ENCODE results near the gene GNPDA2.

GNPDA2 gene

GRCh38 chr4:44668526-44668925, 57.8 kb downstream of the GNPDA2 start:
- Histone ChIP-seq H3K36me3 (replicated peaks) (no peaks in the 10 kb centered on the region), H3K27ac (no peak overlapping the region), H3K27me3 (replicated peaks) (no peaks in the 10 kb centered on the region), H3K4me3 (ENCODE audit: low read depth, low read length) (no peak overlapping the region)
- in situ Hi-C loops (cut with HindIII; ENCODE audit: low pct_ligation_motif_present, low sequenced_read_pairs), result no loop called here
- DNase-seq, result no peak
- TF ChIP-seq, protein P1, sequence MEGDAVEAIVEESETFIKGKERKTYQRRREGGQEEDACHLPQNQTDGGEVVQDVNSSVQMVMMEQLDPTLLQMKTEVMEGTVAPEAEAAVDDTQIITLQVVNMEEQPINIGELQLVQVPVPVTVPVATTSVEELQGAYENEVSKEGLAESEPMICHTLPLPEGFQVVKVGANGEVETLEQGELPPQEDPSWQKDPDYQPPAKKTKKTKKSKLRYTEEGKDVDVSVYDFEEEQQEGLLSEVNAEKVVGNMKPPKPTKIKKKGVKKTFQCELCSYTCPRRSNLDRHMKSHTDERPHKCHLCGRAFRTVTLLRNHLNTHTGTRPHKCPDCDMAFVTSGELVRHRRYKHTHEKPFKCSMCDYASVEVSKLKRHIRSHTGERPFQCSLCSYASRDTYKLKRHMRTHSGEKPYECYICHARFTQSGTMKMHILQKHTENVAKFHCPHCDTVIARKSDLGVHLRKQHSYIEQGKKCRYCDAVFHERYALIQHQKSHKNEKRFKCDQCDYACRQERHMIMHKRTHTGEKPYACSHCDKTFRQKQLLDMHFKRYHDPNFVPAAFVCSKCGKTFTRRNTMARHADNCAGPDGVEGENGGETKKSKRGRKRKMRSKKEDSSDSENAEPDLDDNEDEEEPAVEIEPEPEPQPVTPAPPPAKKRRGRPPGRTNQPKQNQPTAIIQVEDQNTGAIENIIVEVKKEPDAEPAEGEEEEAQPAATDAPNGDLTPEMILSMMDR (IDR thresholded peaks at IDR 0.05; ENCODE audit: low read depth, low read length, missing control alignments), result no peak

DNA sequence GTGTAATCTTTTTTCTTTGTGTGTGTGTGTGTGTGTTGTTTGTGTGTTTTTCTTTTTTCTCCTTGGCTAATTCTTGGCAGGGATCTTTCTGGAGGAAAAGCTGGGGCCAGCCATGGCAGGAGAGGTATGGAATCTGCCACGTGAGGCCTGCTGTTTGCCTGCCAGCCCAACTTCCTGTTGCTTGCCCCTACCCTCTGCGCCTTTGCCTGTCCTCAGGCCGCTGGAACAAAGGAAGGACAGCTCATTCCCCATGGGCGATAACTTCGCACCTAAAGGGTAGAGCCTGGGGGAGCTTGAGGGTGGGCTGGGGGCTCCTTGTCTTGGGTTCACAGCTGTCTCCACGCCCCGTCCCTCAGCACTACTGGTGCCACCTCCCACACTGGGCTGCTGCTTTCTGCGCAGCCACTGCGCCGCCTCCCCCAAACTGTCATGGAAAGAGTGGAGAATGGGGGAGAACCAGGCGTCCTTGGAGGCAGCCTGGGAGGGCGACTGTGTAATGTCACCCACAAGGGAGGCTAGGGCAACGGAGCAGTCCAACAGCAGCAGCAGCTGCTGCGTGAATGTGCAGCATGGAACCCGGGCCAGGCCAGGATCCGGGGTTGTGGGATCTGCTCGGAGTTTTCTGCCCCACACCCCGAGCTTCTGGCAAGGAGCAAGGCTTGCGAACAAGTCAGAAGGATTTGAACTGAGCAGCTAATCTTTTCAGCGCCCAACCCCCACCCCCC, 62.7 kb downstream of the GNPDA2 start:
- DNase-seq, result no peak
- TF ChIP-seq, protein P1 (IDR thresholded peaks at IDR 0.05; ENCODE audit: low read depth, low read length, missing control alignments), result no peak
- Histone ChIP-seq H3K27me3 (replicated peaks) (no peaks in the 10 kb centered on the region), H3K36me3 (replicated peaks) (no peaks in the 10 kb centered on the region), H3K27ac (no peak overlapping the region), H3K4me3 (ENCODE audit: low read depth, low read length) (no peak overlapping the region)
- in situ Hi-C loops (cut with HindIII; ENCODE audit: low pct_ligation_motif_present, low sequenced_read_pairs), result no loop called here

DNA sequence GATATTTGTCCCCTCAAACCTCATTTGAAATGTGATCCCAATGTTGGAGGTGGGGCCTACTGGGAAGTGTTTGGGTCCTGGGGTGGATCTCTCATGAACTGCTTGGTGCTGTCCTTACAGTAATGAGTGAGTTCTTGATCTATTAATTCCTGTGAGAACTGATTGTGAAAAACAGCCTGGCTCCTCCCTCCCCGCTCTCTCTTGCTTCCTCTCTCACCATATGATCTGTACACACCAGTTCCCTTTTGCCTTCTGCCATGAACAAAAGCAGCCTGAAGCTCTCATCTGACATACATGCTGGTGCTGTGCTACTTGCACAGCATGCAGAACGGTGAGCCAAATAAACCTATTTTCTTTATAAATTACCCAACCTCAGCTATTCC, 63.7 kb downstream of the GNPDA2 start:
- Histone ChIP-seq H3K4me3 (ENCODE audit: low read depth, low read length) (no peak overlapping the region), H3K27ac (no peak overlapping the region), H3K27me3 (replicated peaks) (no peaks in the 10 kb centered on the region), H3K36me3 (replicated peaks) (no peaks in the 10 kb centered on the region)
- TF ChIP-seq, protein P1 (IDR thresholded peaks at IDR 0.05; ENCODE audit: low read depth, low read length, missing control alignments), result no peak
- in situ Hi-C loops (cut with HindIII; ENCODE audit: low pct_ligation_motif_present, low sequenced_read_pairs), result no loop called here
- no peak for DNase-seq

DNA sequence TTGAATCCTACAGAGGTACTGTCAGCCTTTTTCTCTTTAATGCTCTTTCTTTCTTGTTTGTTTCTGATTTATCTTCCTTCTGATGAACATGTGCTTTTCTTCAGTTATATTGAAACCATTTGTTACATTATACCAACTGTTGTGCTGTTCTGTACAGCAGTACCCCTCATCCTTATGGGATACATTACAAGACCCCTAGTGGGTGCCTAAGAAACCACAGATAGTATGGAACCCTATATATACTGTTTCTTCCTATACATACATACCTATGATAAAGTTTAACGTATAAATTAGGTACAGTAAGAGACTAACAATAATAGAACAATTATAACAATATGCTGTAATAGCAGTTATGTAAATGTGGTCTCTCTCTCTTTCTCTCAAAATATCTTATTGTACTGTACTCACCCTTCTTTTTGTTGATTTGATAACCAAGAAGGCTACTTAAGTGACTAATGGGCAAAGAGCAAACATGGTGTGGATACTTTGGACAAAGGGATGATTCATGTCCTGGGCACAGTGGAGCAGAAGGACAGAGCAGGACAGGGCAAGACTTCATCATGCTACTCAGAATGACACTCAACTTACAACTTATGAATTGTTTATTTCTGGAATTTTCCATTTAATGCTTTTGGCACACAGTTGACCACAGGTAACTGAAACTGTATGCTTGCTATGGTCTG, 64.3 kb downstream of the GNPDA2 start:
- H3K4me3 ChIP-seq (ENCODE audit: low read depth, low read length), result no peak overlapping the region
- in situ Hi-C loops (cut with HindIII; ENCODE audit: low pct_ligation_motif_present, low sequenced_read_pairs), result no loop called here

DNA sequence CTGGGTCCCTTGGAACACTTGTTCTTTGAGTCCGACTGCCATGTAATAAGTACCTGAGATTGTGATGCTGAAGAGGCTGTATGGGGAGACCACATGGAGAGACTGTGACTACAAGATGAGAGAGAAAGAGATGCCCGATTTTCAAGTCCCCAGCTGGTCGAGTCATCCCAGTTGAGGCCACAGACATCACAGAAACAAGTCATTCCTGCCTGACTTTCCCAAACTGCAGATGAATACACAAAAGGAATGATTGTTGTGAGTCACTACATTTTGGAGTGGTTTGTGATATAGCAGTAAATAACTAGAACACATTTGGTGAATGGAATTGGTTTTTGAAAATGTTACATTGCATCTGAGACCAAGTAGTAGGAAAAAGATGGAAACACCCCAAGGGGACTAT, 66.0 kb downstream of the GNPDA2 start:
- Histone ChIP-seq H3K27me3 (replicated peaks) (no peaks in the 10 kb centered on the region), H3K27ac (no peak overlapping the region), H3K36me3 (replicated peaks) (no peaks in the 10 kb centered on the region), H3K4me3 (ENCODE audit: low read depth, low read length) (no peak overlapping the region)
- no peak for DNase-seq
- in situ Hi-C loops (cut with HindIII; ENCODE audit: low pct_ligation_motif_present, low sequenced_read_pairs), result no loop called here
- TF ChIP-seq, protein P1 (IDR thresholded peaks at IDR 0.05; ENCODE audit: low read depth, low read length, missing control alignments), result no peak

More for the DNA sequence above, 64.3 kb downstream of the GNPDA2 start:
- no peaks in the 10 kb centered on the region for H3K36me3 ChIP-seq (replicated peaks)
- DNase-seq, result no peak
- TF ChIP-seq, protein P1 (IDR thresholded peaks at IDR 0.05; ENCODE audit: low read depth, low read length, missing control alignments), result no peak
- no peak overlapping the region for H3K27ac ChIP-seq
- no peaks in the 10 kb centered on the region for H3K27me3 ChIP-seq (replicated peaks)

Measured in brain microvascular endothelial cell (primary cell).